ENCODE data around the gene DCST2.
"Not testable (repeated sequence)": the region's sequence is repeated elsewhere in the genome, so short reads cannot be mapped to it uniquely, and the experiment has no call there.

Gene DCST2

GRCh38 chr1:154983776-154984466 lies 49.7 kb downstream of the DCST2 start:
- no peak for TF ChIP-seq CTCF (IDR thresholded peaks at IDR 0.05; ENCODE audit: low read depth, low read length, missing control alignments)
- DNase-seq (ENCODE audit: extremely low read depth, low read depth), result no peak
- peak overlapping the region; percentile 94 for H3K4me3 ChIP-seq (replicated peaks; ENCODE audit: low read depth, low read length)

GRCh38 chr1:154982897-154983648 lies 50.5 kb downstream of the DCST2 start, which contains the start of gene FLAD1:
FLAD1 (plus strand) TSS chr1:154983344; CDS start chr1:154983695, 351 bp downstream.
- TF ChIP-seq CTCF (IDR thresholded peaks at IDR 0.05; ENCODE audit: low read depth, low read length, missing control alignments), result no peak
- DNase-seq (ENCODE audit: extremely low read depth, low read depth), result peak; percentile 100
- H3K4me3 ChIP-seq (replicated peaks; ENCODE audit: low read depth, low read length), result peak within 1 kb of the TSS; percentile 94

GRCh38 chr1:154982341-154982740 lies 51.2 kb downstream of the DCST2 start:
- peak overlapping the region; percentile 94 for H3K4me3 ChIP-seq (replicated peaks; ENCODE audit: low read depth, low read length)
- DNase-seq (ENCODE audit: extremely low read depth, low read depth), result no peak
- no peak for TF ChIP-seq CTCF (IDR thresholded peaks at IDR 0.05; ENCODE audit: low read depth, low read length, missing control alignments)

- no peak overlapping the region for H3K4me3 ChIP-seq (replicated peaks; ENCODE audit: low read depth, low read length)
- TF ChIP-seq CTCF (IDR thresholded peaks at IDR 0.05; ENCODE audit: low read depth, low read length, missing control alignments), result no peak
- DNase-seq (ENCODE audit: extremely low read depth, low read depth), result no peak
These were observed 55.2 kb downstream of the DCST2 start for GRCh38 chr1:154978360-154978759.

GRCh38 chr1:154977762-154978161 lies 55.8 kb downstream of the DCST2 start:
- not testable (repeated sequence) for H3K4me3 ChIP-seq (replicated peaks; ENCODE audit: low read depth, low read length)

GRCh38 chr1:154975409-154976059 lies 58.0 kb downstream of the DCST2 start:
- peak overlapping the region; percentile 72 for H3K4me3 ChIP-seq (replicated peaks; ENCODE audit: low read depth, low read length)
- no peak for DNase-seq (ENCODE audit: extremely low read depth, low read depth)
- TF ChIP-seq CTCF (IDR thresholded peaks at IDR 0.05; ENCODE audit: low read depth, low read length, missing control alignments), result no peak

More at GRCh38 chr1:154977762-154978161, 55.8 kb downstream of the DCST2 start:
- DNase-seq (ENCODE audit: extremely low read depth, low read depth), result not testable (repeated sequence)
